Dermis microvascular lymphatic vessel endothelial cell (primary cell): ENCODE measurements around the gene TMA7. TPM values are rescaled to one million over a fixed set of nuclear protein-coding genes. Genes with fewer than 3 reads are reported as not detected.
A peak's percentile ranks its signal among the peaks of the same experiment; 100 is the strongest.
"Not testable (repeated sequence)": the region's sequence is repeated elsewhere in the genome, so short reads cannot be mapped to it uniquely, and the experiment has no call there.

ENCODE experiments used
- DNase-seq, 2 donors: peaks; one replicate each; pipeline versions ENCODE4 v3.0.0 to v3.0.0-alpha.2; 2010; ENCODE audit warnings: low read depth in 2 of 2
- total RNA-seq: library from RNA; depleted of rRNA; stranded (reverse); fragments of >200 nt; gene quantifications from 2 replicates; pipeline ENCODE4 v1.2.1, GENCODE V29; 2014

The TMA7 gene
- total RNA-seq, 1 donor from 2014 or later: 193 TPM

GRCh38 chr3:48467473-48468267 lies 27.6 kb downstream of the TMA7 start:
- no peak for DNase-seq

GRCh38 chr3:48468329-48468731 lies 28.3 kb downstream of the TMA7 start:
- DNase-seq: no peak

GRCh38 chr3:48469046-48469915 lies 29.2 kb downstream of the TMA7 start:
- no peak for DNase-seq

- DNase-seq: no peak
Measured at GRCh38 chr3:48470286-48470685, 30.2 kb downstream of the TMA7 start.

- DNase-seq: no peak
Measured at GRCh38 chr3:48472673-48472922, 32.5 kb downstream of the TMA7 start.

GRCh38 chr3:48472923-48473616 lies 33.0 kb downstream of the TMA7 start:
- peak in 1 of 2 donors; percentile 82 for DNase-seq

- no peak for DNase-seq
Measured at GRCh38 chr3:48473617-48473952, 33.5 kb downstream of the TMA7 start.

GRCh38 chr3:48474031-48474430 lies 34.0 kb downstream of the TMA7 start:
- not testable (repeated sequence) for DNase-seq

GRCh38 chr3:48474619-48475018 lies 34.6 kb downstream of the TMA7 start:
- DNase-seq: no peak

- no peak for DNase-seq
Measured at GRCh38 chr3:48475188-48475587, 35.1 kb downstream of the TMA7 start.

- DNase-seq: no peak
Measured at GRCh38 chr3:48476426-48477053, 36.5 kb downstream of the TMA7 start.

GRCh38 chr3:48477959-48478520 lies 38.0 kb downstream of the TMA7 start:
- no peak for DNase-seq

- peak in 1 of 2 donors; percentile 42 for DNase-seq
Measured at GRCh38 chr3:48478626-48479555, 38.8 kb downstream of the TMA7 start.

GRCh38 chr3:48480891-48481290 lies 40.8 kb downstream of the TMA7 start:
- not testable (repeated sequence) for DNase-seq

GRCh38 chr3:48482822-48483221 lies 42.8 kb downstream of the TMA7 start:
- DNase-seq: not testable (repeated sequence)

GRCh38 chr3:48486952-48487351 lies 46.9 kb downstream of the TMA7 start:
- no peak for DNase-seq

- DNase-seq: no peak
Measured at GRCh38 chr3:48492461-48493202, 52.6 kb downstream of the TMA7 start.

- DNase-seq: no peak
Measured at GRCh38 chr3:48493203-48493501, 53.1 kb downstream of the TMA7 start.
